GM21619 (cell line): Measurements from ENCODE around the gene FASN.
A peak's percentile ranks its signal among the peaks of the same experiment; 100 is the strongest.

Source experiments
- ATAC-seq: cut with Tn5 transposase; IDR thresholded peaks from one replicate; pipeline ENCODE4 v1.9.1; 2021; ENCODE audit not compliant: unreplicated experiment

The FASN gene

GRCh38 chr17:82118168-82118814 lies 20.3 kb upstream of the FASN start:
- ATAC-seq = no peak

GRCh38 chr17:82117139-82118090 lies 19.4 kb upstream of the FASN start:
- no peak for ATAC-seq

- ATAC-seq = no peak
Measured at GRCh38 chr17:82116246-82116645, 18.2 kb upstream of the FASN start.

GRCh38 chr17:82114872-82115271 lies 16.8 kb upstream of the FASN start:
- no peak for ATAC-seq

GRCh38 chr17:82114447-82114846 lies 16.4 kb upstream of the FASN start:
- no peak for ATAC-seq

- ATAC-seq = no peak
Measured at GRCh38 chr17:82113941-82114340, 15.9 kb upstream of the FASN start.

- ATAC-seq = no peak
Measured at GRCh38 chr17:82113422-82113821, 15.4 kb upstream of the FASN start.

- no peak for ATAC-seq
Measured at GRCh38 chr17:82112914-82113311, 14.9 kb upstream of the FASN start.

GRCh38 chr17:82112181-82112913 lies 14.3 kb upstream of the FASN start:
- no peak for ATAC-seq

- no peak for ATAC-seq
Measured at GRCh38 chr17:82110298-82110697, 12.3 kb upstream of the FASN start.

GRCh38 chr17:82108961-82109475 lies 11.0 kb upstream of the FASN start:
- no peak for ATAC-seq

GRCh38 chr17:82108496-82108945 lies 10.5 kb upstream of the FASN start:
- ATAC-seq = no peak

- no peak for ATAC-seq
Measured at GRCh38 chr17:82108038-82108437, 10.0 kb upstream of the FASN start.

GRCh38 chr17:82107341-82107860 lies 9.4 kb upstream of the FASN start:
- ATAC-seq = no peak

GRCh38 chr17:82106688-82107305 lies 8.8 kb upstream of the FASN start:
- ATAC-seq = no peak

GRCh38 chr17:82105882-82106687 lies 8.0 kb upstream of the FASN start:
- ATAC-seq = peak; percentile 82

GRCh38 chr17:82105417-82105881 lies 7.4 kb upstream of the FASN start:
- no peak for ATAC-seq

- ATAC-seq = no peak
Measured at GRCh38 chr17:82104797-82105416, 6.9 kb upstream of the FASN start.
